ENCODE results near the gene ESPNL. TPM values are rescaled to one million over a fixed set of nuclear protein-coding genes. Genes with fewer than 3 reads are reported as not detected.

The ESPNL gene
- total RNA-seq, 1 donor from 2014 or later: 0.40 TPM

DNA sequence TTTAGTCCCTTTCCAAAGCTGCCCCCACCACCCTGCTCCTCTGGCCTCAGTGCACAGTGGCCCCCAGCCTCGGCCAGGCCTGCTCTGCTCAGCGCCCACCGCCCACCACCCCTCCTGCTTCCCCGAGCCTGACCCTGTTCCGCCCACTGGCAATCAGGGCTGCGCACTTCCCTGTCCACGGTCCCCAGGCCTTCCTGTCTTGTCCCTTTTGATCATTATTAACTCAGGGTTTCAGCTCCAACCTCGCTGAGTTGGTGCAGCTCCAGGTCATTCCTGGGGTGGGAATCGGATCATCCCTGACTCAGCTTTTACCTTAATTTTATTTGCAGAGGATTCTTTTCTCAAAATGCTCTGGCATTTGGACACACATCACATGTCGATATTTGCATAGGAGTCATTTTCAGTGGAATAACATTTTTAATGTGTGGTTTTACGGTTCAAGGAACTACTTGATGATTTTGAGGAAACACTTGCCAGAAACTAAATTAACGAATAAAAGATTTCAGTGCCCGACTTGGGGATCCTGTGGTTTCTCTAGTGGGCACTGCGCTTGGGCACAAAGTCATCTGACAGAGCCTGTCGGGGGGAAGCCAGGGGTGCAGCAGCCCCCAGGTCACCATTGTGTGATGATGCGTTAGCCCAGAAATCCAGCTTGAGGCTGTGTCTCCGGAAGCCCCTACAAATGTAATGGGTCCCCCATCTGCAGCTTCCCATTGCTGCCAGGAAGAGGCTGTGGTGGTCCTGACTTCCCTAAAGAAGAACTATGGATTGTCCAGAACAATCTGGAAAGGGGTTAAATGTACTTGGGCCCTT lies 1.0 kb upstream of the ESPNL start:
- TF ChIP-seq, protein P1, sequence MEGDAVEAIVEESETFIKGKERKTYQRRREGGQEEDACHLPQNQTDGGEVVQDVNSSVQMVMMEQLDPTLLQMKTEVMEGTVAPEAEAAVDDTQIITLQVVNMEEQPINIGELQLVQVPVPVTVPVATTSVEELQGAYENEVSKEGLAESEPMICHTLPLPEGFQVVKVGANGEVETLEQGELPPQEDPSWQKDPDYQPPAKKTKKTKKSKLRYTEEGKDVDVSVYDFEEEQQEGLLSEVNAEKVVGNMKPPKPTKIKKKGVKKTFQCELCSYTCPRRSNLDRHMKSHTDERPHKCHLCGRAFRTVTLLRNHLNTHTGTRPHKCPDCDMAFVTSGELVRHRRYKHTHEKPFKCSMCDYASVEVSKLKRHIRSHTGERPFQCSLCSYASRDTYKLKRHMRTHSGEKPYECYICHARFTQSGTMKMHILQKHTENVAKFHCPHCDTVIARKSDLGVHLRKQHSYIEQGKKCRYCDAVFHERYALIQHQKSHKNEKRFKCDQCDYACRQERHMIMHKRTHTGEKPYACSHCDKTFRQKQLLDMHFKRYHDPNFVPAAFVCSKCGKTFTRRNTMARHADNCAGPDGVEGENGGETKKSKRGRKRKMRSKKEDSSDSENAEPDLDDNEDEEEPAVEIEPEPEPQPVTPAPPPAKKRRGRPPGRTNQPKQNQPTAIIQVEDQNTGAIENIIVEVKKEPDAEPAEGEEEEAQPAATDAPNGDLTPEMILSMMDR (conservative IDR thresholded peaks at IDR 0.05): no peak
- H3K9me3 Mint-ChIP-seq: no peaks in the 10 kb centered on the region
- peak overlapping the region; percentile 25 for H3K4me3 Mint-ChIP-seq
- no peak for DNase-seq (ENCODE audit: low read depth, low spot score)
- H3K27ac Mint-ChIP-seq (ENCODE audit: unreplicated experiment): peak overlapping the region; percentile 84
- H3K4me1 Mint-ChIP-seq: peaks cover 12% of the 10 kb centered on the region
- H3K36me3 Mint-ChIP-seq (ENCODE audit: low read depth): peaks cover 3% of the 10 kb centered on the region
- H3K27me3 Mint-ChIP-seq (ENCODE audit: low read depth): no peaks in the 10 kb centered on the region

GRCh38 chr2:238099714-238100048 lies 459 bp upstream of the ESPNL start:
- H3K4me1 Mint-ChIP-seq: peaks cover 12% of the 10 kb centered on the region
- H3K4me3 Mint-ChIP-seq: no peak overlapping the region
- TF ChIP-seq, protein P1 (conservative IDR thresholded peaks at IDR 0.05): no peak
- H3K27ac Mint-ChIP-seq (ENCODE audit: unreplicated experiment): no peak overlapping the region
- peaks cover 3% of the 10 kb centered on the region for H3K36me3 Mint-ChIP-seq (ENCODE audit: low read depth)
- H3K9me3 Mint-ChIP-seq: no peaks in the 10 kb centered on the region
- no peak for DNase-seq (ENCODE audit: low read depth, low spot score)
- no peaks in the 10 kb centered on the region for H3K27me3 Mint-ChIP-seq (ENCODE audit: low read depth)

DNA sequence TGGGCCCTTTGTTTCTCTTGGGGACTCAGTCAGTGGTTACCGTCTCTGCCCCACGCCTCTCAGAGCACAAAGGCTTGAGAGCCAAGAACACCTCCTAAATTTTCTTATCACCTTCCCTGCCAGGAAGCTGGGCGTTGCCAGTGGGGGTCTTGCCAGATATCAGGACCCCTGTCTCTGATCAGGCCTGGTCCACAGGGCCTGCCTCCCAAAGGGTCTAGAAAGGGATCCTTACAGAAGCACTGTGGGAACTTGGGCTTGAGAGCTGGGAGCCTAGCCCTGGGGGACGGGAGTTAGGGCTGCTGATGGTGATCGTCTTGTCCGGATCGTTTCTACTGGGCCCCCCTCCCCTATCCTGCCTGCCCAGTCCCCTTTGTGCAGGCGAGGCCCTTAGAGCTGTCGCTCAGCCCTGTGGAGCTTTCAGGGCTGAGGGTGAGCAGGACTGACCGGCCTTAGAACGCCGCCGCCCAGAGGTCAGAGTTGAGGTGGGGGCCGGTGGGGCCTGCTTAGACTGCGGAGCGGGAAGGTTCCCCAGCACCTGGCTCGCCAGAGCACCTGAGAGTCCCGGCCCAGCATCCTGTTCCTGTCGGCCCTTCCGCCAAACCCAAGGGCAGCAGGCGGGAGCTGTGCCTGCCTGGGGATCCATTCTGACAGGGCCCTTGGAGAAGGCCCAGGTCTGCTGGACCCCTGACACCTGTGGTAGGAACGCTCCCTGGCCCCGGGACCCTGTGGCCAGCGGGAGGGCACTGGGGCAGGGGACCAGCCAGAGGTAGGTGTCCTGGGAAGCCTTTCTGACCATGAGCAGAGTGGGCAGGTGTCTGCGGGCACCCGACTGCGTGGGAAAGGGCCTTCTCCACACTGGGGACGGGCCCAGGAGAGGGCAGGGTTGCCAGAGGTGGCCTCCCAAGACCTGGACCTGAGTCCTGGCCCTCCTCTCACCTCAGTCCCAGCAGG lies 956 bp downstream of the ESPNL start:
- Mint-ChIP-seq H3K4me3 (peak overlapping the region; percentile 15), H3K4me1 (peaks cover 12% of the 10 kb centered on the region), H3K27ac (ENCODE audit: unreplicated experiment) (peak overlapping the region; percentile 75), H3K36me3 (ENCODE audit: low read depth) (no peaks in the 10 kb centered on the region), H3K27me3 (ENCODE audit: low read depth) (no peaks in the 10 kb centered on the region), H3K9me3 (no peaks in the 10 kb centered on the region)
- TF ChIP-seq, protein P1 (conservative IDR thresholded peaks at IDR 0.05): no peak
- no peak for DNase-seq (ENCODE audit: low read depth, low spot score)

GRCh38 chr2:238101891-238102841 lies 2.0 kb downstream of the ESPNL start:
- TF ChIP-seq, protein P1 (conservative IDR thresholded peaks at IDR 0.05): no peak
- H3K9me3 Mint-ChIP-seq: no peaks in the 10 kb centered on the region
- H3K27ac Mint-ChIP-seq (ENCODE audit: unreplicated experiment): peak overlapping the region; percentile 92
- H3K4me1 Mint-ChIP-seq: peaks cover 9% of the 10 kb centered on the region
- H3K27me3 Mint-ChIP-seq (ENCODE audit: low read depth): no peaks in the 10 kb centered on the region
- no peaks in the 10 kb centered on the region for H3K36me3 Mint-ChIP-seq (ENCODE audit: low read depth)
- no peak for DNase-seq (ENCODE audit: low read depth, low spot score)
- H3K4me3 Mint-ChIP-seq: no peak overlapping the region

GRCh38 chr2:238102865-238103264 lies 2.7 kb downstream of the ESPNL start:
- DNase-seq (ENCODE audit: low read depth, low spot score): no peak
- H3K27ac Mint-ChIP-seq (ENCODE audit: unreplicated experiment): peak overlapping the region; percentile 92
- no peak overlapping the region for H3K4me3 Mint-ChIP-seq
- H3K27me3 Mint-ChIP-seq (ENCODE audit: low read depth): no peaks in the 10 kb centered on the region
- no peaks in the 10 kb centered on the region for H3K9me3 Mint-ChIP-seq
- H3K4me1 Mint-ChIP-seq: peaks cover 9% of the 10 kb centered on the region
- H3K36me3 Mint-ChIP-seq (ENCODE audit: low read depth): no peaks in the 10 kb centered on the region
- TF ChIP-seq, protein P1 (conservative IDR thresholded peaks at IDR 0.05): no peak

All from neural crest cell (in vitro differentiated cells).